B cell (primary cell): Measurements from ENCODE around the gene INAFM2. TPM values are rescaled to one million over a fixed set of nuclear protein-coding genes. Genes with fewer than 3 reads are reported as not detected.

Source experiments
- ATAC-seq: fragments of 200-7000 bp; cut with Tn5 transposase; one replicate; pipeline ENCODE4 v1.10.0; 2021; ENCODE audit warnings: low read depth, mild to moderate bottlenecking, moderate number of reproducible peaks, moderate library complexity
- CTCF ChIA-PET: fragments of 350-600 bp; sonication (Branson Sonifier 250); formaldehyde crosslinking; loops from one replicate; lab custom pipeline; 2021; ENCODE audit warnings: antibody characterized with exemption, inconsistent platforms; lab: Charles Lee
- POLR2A ChIA-PET: fragments of 350-600 bp; sonication (Branson Sonifier 250); formaldehyde crosslinking; loops from one replicate; lab custom pipeline; 2021; ENCODE audit warnings: antibody characterized with exemption; lab: Charles Lee
- DNase-seq: peaks from one replicate; pipeline ENCODE4 v3.0.0; 2013
- H2AFZ ChIP-seq: 2 replicates; pipeline ENCODE4 v1.6.1; 2012; ENCODE audit warnings: mild to moderate bottlenecking, low read depth, low read length; ENCODE audit not compliant: insufficient read depth, poor library complexity, severe bottlenecking
- H3K27ac ChIP-seq, 2 donors: 1 replicate in 1 of 2; 2 replicates in 1 of 2; pipeline ENCODE4 v1.5.1; 2012 to 2013; ENCODE audit warnings: low read length in 2 of 2, mild to moderate bottlenecking in 2 of 2, moderate library complexity in 1 of 2
- H3K27me3 ChIP-seq, 4 experiments: fragments of 200-600 bp in 1 of 4; sonication (generic) in 1 of 4; replicated peaks in 1 of 4; 1 replicate in 2 of 4; 2 replicates in 2 of 4; pipeline versions ENCODE4 v1.6.1 to v1.7.0; 2013 to 2016; ENCODE audit warnings: low read length in 3 of 4, mild to moderate bottlenecking in 2 of 4, mixed read lengths in 1 of 4, moderate library complexity in 1 of 4; ENCODE audit not compliant: insufficient read depth in 4 of 4, control insufficient read depth in 3 of 4; ENCODE audit errors: control extremely low read depth in 1 of 4
- H3K36me3 ChIP-seq, 2 experiments: replicated peaks in 1 of 2; 1 replicate in 1 of 2; 2 replicates in 1 of 2; pipeline versions ENCODE4 v1.6.1 to v1.7.1; 2013; ENCODE audit warnings: low read length in 1 of 2; ENCODE audit not compliant: insufficient read depth in 2 of 2, control insufficient read depth in 1 of 2; ENCODE audit errors: control extremely low read depth in 1 of 2, extremely low read depth in 1 of 2
- H3K4me1 ChIP-seq, 2 donors: fragments of 200-600 bp in 1 of 2; sonication (generic) in 1 of 2; 1 replicate in 1 of 2; 2 replicates in 1 of 2; pipeline versions ENCODE4 v1.5.1 to v1.6.1; 2013 to 2017; ENCODE audit warnings: low read length in 2 of 2; ENCODE audit not compliant: control insufficient read depth in 2 of 2, insufficient read depth in 2 of 2
- H3K4me2 ChIP-seq: replicated peaks from 2 replicates; pipeline ENCODE3; 2012; ENCODE audit warnings: mild to moderate bottlenecking, low read depth, low read length; ENCODE audit not compliant: poor library complexity, severe bottlenecking
- H3K4me3 ChIP-seq, 5 experiments: fragments of 200-600 bp in 1 of 5; sonication (generic) in 1 of 5; 1 replicate in 3 of 5; 2 replicates in 2 of 5; pipeline versions ENCODE4 v1.5.1 to v1.7.0; 2011 to 2016; ENCODE audit warnings: low read length in 4 of 5, mild to moderate bottlenecking in 4 of 5, low read depth in 2 of 5, control low read depth in 1 of 5, moderate library complexity in 1 of 5; ENCODE audit not compliant: insufficient read depth in 1 of 5; ENCODE audit errors: control extremely low read depth in 1 of 5, extremely low read depth in 1 of 5
- H3K79me2 ChIP-seq: fragments of 200-600 bp; sonication (generic); one replicate; pipeline ENCODE4 v1.6.0; 2016; ENCODE audit warnings: low read length; ENCODE audit not compliant: control insufficient read depth, insufficient read depth
- H3K9ac ChIP-seq: fragments of 200-600 bp; sonication (generic); 2 replicates; pipeline ENCODE4 v1.6.1; 2017; ENCODE audit warnings: mild to moderate bottlenecking, low read length, moderate library complexity
- H3K9me3 ChIP-seq, 3 donors: one replicate each; pipeline versions ENCODE4 v1.6.1 to v1.7.1; 2013; ENCODE audit warnings: low read length in 2 of 3; ENCODE audit not compliant: control insufficient read depth in 2 of 3, insufficient read depth in 1 of 3; ENCODE audit errors: control extremely low read depth in 1 of 3
- H4K20me1 ChIP-seq: 2 replicates; pipeline ENCODE4 v1.6.0; 2012; ENCODE audit warnings: mild to moderate bottlenecking, low read length; ENCODE audit not compliant: insufficient read depth, control insufficient read depth, poor library complexity, severe bottlenecking
- H3K27ac Mint-ChIP-seq: one replicate; pipeline ENCODE4 v1.8.0; 2021; ENCODE audit warnings: mixed read lengths
- H3K27me3 Mint-ChIP-seq: one replicate; pipeline ENCODE4 v1.8.0; 2021; ENCODE audit warnings: mixed read lengths
- H3K4me1 Mint-ChIP-seq: one replicate; pipeline ENCODE4 v1.8.0; 2021; ENCODE audit warnings: mixed read lengths
- H3K4me3 Mint-ChIP-seq: one replicate; pipeline ENCODE4 v1.8.0; 2021; ENCODE audit warnings: mixed read lengths
- H3K9me3 Mint-ChIP-seq: one replicate; pipeline ENCODE4 v1.8.0; 2022; ENCODE audit warnings: mixed read lengths; ENCODE audit not compliant: insufficient read depth
- EZH2 ChIP-seq: IDR thresholded peaks from 2 replicates; pipeline ENCODE4 v1.6.1; 2012; ENCODE audit warnings: borderline replicate concordance, low read depth, mild to moderate bottlenecking, moderate library complexity, low read length; ENCODE audit not compliant: insufficient read depth, poor library complexity, severe bottlenecking
- WGBS: methylation state at CpG from one replicate; pipeline ENCODE4 v1.1.5; 2013; ENCODE audit warnings: missing lambda C conversion rate; ENCODE audit not compliant: insufficient coverage; 5-methylcytosine and 5-hydroxymethylcytosine counted together
- intact Hi-C: fragments of 100-400 bp; cut with micrococcal nuclease; formaldehyde crosslinking; loops from one replicate; pipeline ENCODE4 v1.10.0; 2022
- polyA plus RNA-seq: library from polyadenylated mRNA; depleted of rRNA; stranded (reverse); fragments of >200 nt; gene quantifications from 2 replicates; pipeline ENCODE4 v1.2.3, GENCODE V29; 2012
- total RNA-seq, 2 donors: library from RNA; stranded (reverse); fragments of 120-200 nt in 1 of 2; gene quantifications; 1 replicate in 1 of 2; 2 replicates in 1 of 2; pipeline versions ENCODE4 v1.2.3 to v1.2.4, GENCODE V29; 2013 to 2022
- TF ChIP-seq, protein P1 (sequence below): fragments of 200-600 bp; IDR thresholded peaks from one replicate; pipeline ENCODE4 v1.8.0; 2022; ENCODE audit warnings: antibody characterized with exemption, mild to moderate bottlenecking

INAFM2 gene
- total and polyA plus RNA-seq, 2 donors (not counting 1 experiment from before 2014, with no cell fraction given): 3.0 to 7.0 TPM

DNA sequence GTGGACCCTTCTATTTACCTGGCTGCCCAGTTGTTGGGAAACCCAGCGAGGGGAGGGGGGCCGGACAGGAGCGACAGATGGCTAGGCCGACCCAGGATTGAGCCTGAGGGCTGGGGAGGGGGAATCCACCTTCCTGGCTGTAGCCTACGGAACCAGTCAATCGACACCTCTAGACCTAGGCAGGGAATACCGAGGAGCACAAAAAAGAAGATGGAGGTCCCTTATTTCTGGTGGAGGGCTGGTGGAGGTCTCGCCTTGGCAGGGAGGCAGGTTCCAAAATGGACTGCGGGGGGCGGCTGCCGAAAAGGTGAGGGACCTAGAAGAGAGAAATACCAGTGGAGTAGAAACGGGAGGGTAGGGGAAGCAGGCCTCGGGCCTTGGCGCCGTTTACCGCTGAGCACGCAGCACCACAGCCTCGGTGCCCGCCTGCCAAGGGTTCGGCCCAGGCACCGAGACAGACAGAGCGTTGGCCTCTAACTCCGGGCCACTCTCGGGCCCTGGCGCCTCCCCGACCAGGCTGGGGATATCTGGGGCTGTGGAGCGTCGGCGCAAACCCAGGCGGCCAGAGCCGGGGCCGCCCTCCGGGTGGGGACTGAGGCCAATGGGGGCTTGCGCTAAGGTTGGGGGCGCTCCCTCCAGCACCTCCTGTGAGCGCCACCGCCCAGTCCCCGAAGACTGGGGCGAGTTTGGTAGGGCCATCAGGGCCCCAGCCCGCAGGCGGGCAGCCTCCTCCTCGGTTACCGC, 42.3 kb upstream of the INAFM2 start:
- peak; percentile 28 for DNase-seq
- Histone ChIP-seq H3K79me2 (no peaks in the 10 kb centered on the region), H3K4me1 (peaks cover 19 to 33% of the 10 kb centered on the region in 2 donors), H3K9me3 (peaks cover 0 to 11% (median 0%) of the 10 kb centered on the region in 3 donors), H3K9ac (no peak overlapping the region), H3K4me3 (no peak overlapping the region), H3K27ac (no peak overlapping the region), H3K4me2 (peak overlapping the region; percentile 98), H3K36me3 (no peaks in the 10 kb centered on the region), H2AFZ (no peak overlapping the region), H3K27me3 (peaks cover 0 to 53% (median 23%) of the 10 kb centered on the region in 4 experiments), H4K20me1 (no peaks in the 10 kb centered on the region)
- peaks cover 21% of the 10 kb centered on the region for H3K27me3 Mint-ChIP-seq
- 91% methylated on average over 43 of the region's 43 CpGs for WGBS
- H3K4me1 Mint-ChIP-seq: peaks cover 26% of the 10 kb centered on the region
- ATAC-seq: no peak
- no peak for TF ChIP-seq EZH2
- TF ChIP-seq, protein P1, sequence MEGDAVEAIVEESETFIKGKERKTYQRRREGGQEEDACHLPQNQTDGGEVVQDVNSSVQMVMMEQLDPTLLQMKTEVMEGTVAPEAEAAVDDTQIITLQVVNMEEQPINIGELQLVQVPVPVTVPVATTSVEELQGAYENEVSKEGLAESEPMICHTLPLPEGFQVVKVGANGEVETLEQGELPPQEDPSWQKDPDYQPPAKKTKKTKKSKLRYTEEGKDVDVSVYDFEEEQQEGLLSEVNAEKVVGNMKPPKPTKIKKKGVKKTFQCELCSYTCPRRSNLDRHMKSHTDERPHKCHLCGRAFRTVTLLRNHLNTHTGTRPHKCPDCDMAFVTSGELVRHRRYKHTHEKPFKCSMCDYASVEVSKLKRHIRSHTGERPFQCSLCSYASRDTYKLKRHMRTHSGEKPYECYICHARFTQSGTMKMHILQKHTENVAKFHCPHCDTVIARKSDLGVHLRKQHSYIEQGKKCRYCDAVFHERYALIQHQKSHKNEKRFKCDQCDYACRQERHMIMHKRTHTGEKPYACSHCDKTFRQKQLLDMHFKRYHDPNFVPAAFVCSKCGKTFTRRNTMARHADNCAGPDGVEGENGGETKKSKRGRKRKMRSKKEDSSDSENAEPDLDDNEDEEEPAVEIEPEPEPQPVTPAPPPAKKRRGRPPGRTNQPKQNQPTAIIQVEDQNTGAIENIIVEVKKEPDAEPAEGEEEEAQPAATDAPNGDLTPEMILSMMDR: no peak
- POLR2A ChIA-PET: interaction anchor here (0.9 kb wide), 1 partner anchor 29 kb away, joined by 3 read pairs; no protein-coding TSS in a partner anchor
- no peak overlapping the region for H3K27ac Mint-ChIP-seq
- no peaks in the 10 kb centered on the region for H3K9me3 Mint-ChIP-seq
- H3K4me3 Mint-ChIP-seq: peak overlapping the region; percentile 66
- CTCF ChIA-PET: interaction anchor here (0.5 to 12.3 kb wide), 12 partner anchors 7 to 244 kb away, joined by 3 to 382 read pairs (median 36); partner anchors contain the start of genes CCDC9B, INAFM2, KNSTRN and PLCB2
- intact Hi-C loops: loop anchor here (5.0 kb wide), 2 partner anchors 41 to 349 kb away; partner anchors contain the start of genes EIF2AK4 and INAFM2

DNA sequence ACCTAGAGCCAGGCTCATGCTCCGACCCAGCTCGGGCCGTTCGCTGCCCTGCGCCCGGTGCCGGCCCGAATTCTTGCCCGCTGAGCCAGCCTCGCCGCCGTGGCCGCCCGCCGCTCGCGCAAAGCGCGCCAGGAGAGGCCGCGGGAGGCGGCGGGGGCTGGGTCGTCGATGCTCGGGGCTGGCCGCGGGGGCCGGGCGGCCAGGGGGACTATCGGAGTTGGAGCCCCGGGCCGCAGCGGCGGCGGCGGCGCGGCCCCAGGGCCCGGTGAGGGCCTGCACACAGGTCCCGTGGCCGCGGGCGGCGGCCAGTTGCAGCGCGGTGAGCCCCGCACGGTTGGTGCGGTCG, 41.7 kb upstream of the INAFM2 start:
- intact Hi-C loops: loop anchor here (5.0 kb wide), 2 partner anchors 41 to 349 kb away; partner anchors contain the start of genes EIF2AK4 and INAFM2

More for the DNA sequence above, 41.7 kb upstream of the INAFM2 start:
- Histone ChIP-seq H3K9ac (peak overlapping the region; percentile 71), H2AFZ (peak overlapping the region; percentile 80), H3K79me2 (no peaks in the 10 kb centered on the region), H3K27me3 (peaks cover 0 to 52% (median 23%) of the 10 kb centered on the region in 4 experiments), H3K4me1 (peaks cover 19 to 33% of the 10 kb centered on the region in 2 donors), H4K20me1 (no peaks in the 10 kb centered on the region), H3K4me2 (peak overlapping the region; percentile 98), H3K36me3 (no peaks in the 10 kb centered on the region), H3K27ac (no peak overlapping the region), H3K9me3 (peaks cover 0 to 11% (median 0%) of the 10 kb centered on the region in 3 donors), H3K4me3 (peak overlapping the region; percentile 21 to 76 (median 56))
- 18% methylated on average over 51 of the region's 51 CpGs for WGBS
- no peak overlapping the region for H3K4me3 Mint-ChIP-seq
- no peak overlapping the region for H3K27ac Mint-ChIP-seq
- H3K4me1 Mint-ChIP-seq: peaks cover 24% of the 10 kb centered on the region
- ChIA-PET CTCF (interaction anchor here (3.1 to 5.7 kb wide), 2 partner anchors 29 to 56 kb away, joined by 34 to 58 read pairs; partner anchors contain the start of gene PLCB2), POLR2A (no interaction called here)
- DNase-seq (no peak), ATAC-seq (no peak)
- no peaks in the 10 kb centered on the region for H3K9me3 Mint-ChIP-seq
- TF ChIP-seq, protein P1: no peak
- no peak for TF ChIP-seq EZH2
- peaks cover 21% of the 10 kb centered on the region for H3K27me3 Mint-ChIP-seq
